Measurements from ENCODE around the gene YBEY. TPM values are rescaled to one million over a fixed set of nuclear protein-coding genes. Genes with fewer than 3 reads are reported as not detected.

YBEY gene
- total and polyA plus RNA-seq, 2 of the 13 experiments (the other 11 are each of a cell fraction or from before 2014, with no cell fraction given): 6.5 to 8.9 TPM

DNA sequence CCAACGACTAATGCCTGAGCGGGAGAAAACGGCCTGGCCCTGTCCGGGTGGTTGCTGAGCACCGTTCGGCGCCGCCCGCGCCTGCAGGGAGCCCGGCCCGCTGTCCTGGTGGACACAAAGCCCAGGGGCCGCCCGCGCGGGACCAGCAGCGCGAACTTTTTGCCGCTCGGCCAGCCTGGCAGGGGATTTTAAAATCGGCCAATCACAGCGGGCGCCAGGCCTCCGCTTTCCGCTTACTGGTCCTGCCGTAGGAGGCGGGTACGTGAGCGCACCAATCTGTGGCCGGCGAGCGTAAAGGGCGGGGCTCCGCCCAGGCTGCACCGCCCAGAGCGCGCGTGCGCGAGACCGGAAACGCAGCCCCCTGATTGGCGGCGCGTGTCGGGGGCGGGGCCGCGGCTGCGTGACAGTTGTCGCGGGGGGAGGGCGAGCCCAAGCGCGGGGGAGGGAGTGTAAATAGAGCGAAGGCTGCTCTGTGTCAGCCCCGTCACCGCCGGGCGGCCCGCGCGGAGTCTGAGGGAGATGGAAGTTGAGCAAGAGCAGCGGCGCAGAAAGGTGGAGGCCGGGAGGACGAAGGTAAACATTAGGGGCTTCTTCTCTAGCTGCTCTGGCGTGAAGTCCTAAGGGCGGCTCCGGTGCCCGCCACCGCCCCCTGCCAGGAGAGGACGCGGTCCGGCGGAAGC is 37.7 kb downstream of the YBEY start, which contains the start of the genes C21orf58 and PCNT (continued):
- TF ChIP-seq, protein P1, sequence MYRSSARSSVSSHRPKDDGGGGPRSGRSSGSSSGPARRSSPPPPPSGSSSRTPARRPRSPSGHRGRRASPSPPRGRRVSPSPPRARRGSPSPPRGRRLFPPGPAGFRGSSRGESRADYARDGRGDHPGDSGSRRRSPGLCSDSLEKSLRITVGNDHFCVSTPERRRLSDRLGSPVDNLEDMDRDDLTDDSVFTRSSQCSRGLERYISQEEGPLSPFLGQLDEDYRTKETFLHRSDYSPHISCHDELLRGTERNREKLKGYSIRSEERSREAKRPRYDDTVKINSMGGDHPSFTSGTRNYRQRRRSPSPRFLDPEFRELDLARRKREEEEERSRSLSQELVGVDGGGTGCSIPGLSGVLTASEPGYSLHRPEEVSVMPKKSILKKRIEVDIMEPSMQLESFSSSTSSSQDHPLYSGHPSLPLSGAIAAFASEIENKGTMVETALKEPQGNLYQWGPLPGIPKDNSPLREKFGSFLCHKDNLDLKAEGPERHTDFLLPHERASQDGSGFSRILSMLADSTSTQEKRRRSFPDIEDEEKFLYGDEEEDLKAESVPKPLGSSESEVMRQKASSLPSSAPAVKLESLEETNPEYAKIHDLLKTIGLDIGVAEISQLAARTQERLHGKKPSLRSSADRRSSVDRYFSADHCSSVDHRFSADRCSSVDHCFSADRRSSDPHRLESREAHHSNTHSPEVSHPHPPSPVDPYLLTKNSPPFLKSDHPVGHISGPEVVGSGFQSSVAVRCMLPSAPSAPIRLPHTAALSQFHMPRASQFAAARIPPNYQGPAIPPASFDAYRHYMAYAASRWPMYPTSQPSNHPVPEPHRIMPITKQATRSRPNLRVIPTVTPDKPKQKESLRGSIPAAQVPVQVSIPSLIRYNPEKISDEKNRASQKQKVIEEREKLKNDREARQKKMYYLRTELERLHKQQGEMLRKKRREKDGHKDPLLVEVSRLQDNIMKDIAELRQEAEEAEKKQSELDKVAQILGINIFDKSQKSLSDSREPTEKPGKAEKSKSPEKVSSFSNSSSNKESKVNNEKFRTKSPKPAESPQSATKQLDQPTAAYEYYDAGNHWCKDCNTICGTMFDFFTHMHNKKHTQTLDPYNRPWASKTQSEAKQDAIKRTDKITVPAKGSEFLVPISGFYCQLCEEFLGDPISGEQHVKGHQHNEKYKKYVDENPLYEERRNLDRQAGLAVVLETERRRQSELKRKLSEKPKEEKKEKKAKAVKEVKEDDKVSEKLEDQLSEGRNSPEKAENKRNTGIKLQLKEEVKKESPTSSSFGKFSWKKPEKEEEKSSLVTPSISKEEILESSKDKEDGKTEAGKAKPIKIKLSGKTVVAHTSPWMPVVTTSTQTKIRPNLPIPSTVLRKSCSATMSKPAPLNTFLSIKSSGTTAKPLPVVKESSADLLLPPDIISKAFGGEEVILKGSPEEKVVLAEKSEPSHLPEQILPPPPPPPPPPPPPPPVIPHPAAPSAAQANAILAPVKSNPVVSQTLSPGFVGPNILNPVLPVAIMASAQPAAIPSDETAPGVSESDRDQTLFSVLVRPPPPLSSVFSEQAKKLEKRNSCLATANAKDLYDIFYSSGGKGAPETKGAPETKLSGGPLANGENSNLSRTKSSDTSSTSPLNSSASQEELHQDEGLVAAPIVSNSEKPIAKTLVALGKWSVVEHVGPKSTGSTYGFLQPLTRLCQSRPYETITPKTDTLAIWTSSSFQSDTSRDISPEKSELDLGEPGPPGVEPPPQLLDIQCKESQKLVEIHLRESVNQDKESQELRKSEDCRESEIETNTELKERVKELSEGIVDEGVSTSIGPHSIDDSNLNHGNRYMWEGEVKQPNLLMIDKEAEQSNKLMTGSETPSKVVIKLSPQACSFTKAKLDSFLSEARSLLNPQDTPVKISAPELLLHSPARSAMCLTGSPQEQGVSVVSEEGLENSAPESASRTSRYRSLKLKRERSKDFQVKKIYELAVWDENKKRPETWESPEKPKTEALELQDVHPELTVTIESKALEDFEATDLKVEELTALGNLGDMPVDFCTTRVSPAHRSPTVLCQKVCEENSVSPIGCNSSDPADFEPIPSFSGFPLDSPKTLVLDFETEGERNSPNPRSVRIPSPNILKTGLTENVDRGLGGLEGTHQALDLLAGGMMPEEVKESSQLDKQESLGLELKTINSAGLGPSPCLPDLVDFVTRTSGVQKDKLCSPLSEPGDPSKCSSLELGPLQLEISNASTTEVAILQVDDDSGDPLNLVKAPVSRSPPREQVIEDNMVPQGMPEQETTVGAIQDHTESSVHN (CRISPR knock-in tag; IDR thresholded peaks at IDR 0.05): no peak
- TF ChIP-seq RXRB (CRISPR knock-in tag; IDR thresholded peaks at IDR 0.05; ENCODE audit: borderline replicate concordance) (no peak), REPIN1 (CRISPR knock-in tag; IDR thresholded peaks at IDR 0.05; ENCODE audit: borderline replicate concordance, low read depth) (no peak; the same call in none of the 2 replicates), NFKB2 (CRISPR knock-in tag; IDR thresholded peaks at IDR 0.05; ENCODE audit: borderline replicate concordance) (no peak; the same call in 1 of the 2 replicates), TCF7L2 (IDR thresholded peaks at IDR 0.05; ENCODE audit: low read depth, low read length) (no peak), TOPORS (CRISPR knock-in tag; IDR thresholded peaks at IDR 0.05) (peak; percentile 86; the same call in 1 of the 2 replicates), DNMT1 (CRISPR knock-in tag; IDR thresholded peaks at IDR 0.05) (no peak), KDM5B (CRISPR knock-in tag; IDR thresholded peaks at IDR 0.05; ENCODE audit: borderline replicate concordance) (peak; percentile 66), HDAC2 (CRISPR knock-in tag; IDR thresholded peaks at IDR 0.05) (peak; percentile 43; the same call in 1 of the 2 replicates), SSRP1 (CRISPR knock-in tag; IDR thresholded peaks at IDR 0.05) (no peak), ZSCAN9 (CRISPR knock-in tag; IDR thresholded peaks at IDR 0.05; ENCODE audit: borderline replicate concordance) (no peak), ZNF530 (CRISPR knock-in tag; IDR thresholded peaks at IDR 0.05; ENCODE audit: low read depth) (no peak), HIVEP1 (CRISPR knock-in tag; IDR thresholded peaks at IDR 0.05) (0 out of 2 replicates have a peak, but pooled peaks have one; percentile 36), ZNF569 (CRISPR knock-in tag; IDR thresholded peaks at IDR 0.05; ENCODE audit: borderline replicate concordance) (no peak)
- TF ChIP-seq, protein P2, sequence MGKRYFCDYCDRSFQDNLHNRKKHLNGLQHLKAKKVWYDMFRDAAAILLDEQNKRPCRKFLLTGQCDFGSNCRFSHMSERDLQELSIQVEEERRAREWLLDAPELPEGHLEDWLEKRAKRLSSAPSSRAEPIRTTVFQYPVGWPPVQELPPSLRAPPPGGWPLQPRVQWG (CRISPR knock-in tag; IDR thresholded peaks at IDR 0.05; ENCODE audit: borderline replicate concordance, low read depth): no peak
- TF ChIP-seq, protein P3, sequence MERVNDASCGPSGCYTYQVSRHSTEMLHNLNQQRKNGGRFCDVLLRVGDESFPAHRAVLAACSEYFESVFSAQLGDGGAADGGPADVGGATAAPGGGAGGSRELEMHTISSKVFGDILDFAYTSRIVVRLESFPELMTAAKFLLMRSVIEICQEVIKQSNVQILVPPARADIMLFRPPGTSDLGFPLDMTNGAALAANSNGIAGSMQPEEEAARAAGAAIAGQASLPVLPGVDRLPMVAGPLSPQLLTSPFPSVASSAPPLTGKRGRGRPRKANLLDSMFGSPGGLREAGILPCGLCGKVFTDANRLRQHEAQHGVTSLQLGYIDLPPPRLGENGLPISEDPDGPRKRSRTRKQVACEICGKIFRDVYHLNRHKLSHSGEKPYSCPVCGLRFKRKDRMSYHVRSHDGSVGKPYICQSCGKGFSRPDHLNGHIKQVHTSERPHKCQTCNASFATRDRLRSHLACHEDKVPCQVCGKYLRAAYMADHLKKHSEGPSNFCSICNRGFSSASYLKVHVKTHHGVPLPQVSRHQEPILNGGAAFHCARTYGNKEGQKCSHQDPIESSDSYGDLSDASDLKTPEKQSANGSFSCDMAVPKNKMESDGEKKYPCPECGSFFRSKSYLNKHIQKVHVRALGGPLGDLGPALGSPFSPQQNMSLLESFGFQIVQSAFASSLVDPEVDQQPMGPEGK (CRISPR knock-in tag; IDR thresholded peaks at IDR 0.05): peak; percentile 90
- TF ChIP-seq, protein P4, sequence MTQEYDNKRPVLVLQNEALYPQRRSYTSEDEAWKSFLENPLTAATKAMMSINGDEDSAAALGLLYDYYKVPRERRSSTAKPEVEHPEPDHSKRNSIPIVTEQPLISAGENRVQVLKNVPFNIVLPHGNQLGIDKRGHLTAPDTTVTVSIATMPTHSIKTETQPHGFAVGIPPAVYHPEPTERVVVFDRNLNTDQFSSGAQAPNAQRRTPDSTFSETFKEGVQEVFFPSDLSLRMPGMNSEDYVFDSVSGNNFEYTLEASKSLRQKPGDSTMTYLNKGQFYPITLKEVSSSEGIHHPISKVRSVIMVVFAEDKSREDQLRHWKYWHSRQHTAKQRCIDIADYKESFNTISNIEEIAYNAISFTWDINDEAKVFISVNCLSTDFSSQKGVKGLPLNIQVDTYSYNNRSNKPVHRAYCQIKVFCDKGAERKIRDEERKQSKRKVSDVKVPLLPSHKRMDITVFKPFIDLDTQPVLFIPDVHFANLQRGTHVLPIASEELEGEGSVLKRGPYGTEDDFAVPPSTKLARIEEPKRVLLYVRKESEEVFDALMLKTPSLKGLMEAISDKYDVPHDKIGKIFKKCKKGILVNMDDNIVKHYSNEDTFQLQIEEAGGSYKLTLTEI (CRISPR knock-in tag; conservative IDR thresholded peaks at IDR 0.05): no peak
